Measurements from ENCODE around the gene KRCC1. TPM values are rescaled to one million over a fixed set of nuclear protein-coding genes. Genes with fewer than 3 reads are reported as not detected.
"Not testable (repeated sequence)": the region's sequence is repeated elsewhere in the genome, so short reads cannot be mapped to it uniquely, and the experiment has no call there.

The KRCC1 gene
- total RNA-seq, 2 experiments from 2014 or later: 10.6 to 11.0 TPM

- Mint-ChIP-seq H3K9me3 (no peaks in the 10 kb centered on the region), H3K27ac (no peak overlapping the region), H3K27me3 (no peaks in the 10 kb centered on the region), H3K36me3 (peaks cover 29% of the 10 kb centered on the region), H3K4me1 (ENCODE audit: low read depth) (peaks cover 35% of the 10 kb centered on the region), H3K4me3 (no peak overlapping the region)
- ChIA-PET POLR2A (interaction anchor here (5.0 kb wide), 1 partner anchor 20 kb away, joined by 22 read pairs; the partner anchor contains the start of gene RNU2-63P), CTCF (no interaction called here)
- intact Hi-C loops (cut with micrococcal nuclease): no loop called here
- DNase-seq: no peak
Observed at GRCh38 chr2:88036182-88036581, 19.4 kb downstream of the KRCC1 start.

GRCh38 chr2:88032070-88032702 is 23.4 kb downstream of the KRCC1 start:
- CTCF ChIA-PET: interaction anchor here (0.9 to 1.2 kb wide), 2 partner anchors 22 to 28 kb away, joined by 3 to 4 read pairs; no protein-coding TSS in a partner anchor
- POLR2A ChIA-PET: no interaction called here
- H3K4me3 Mint-ChIP-seq: no peak overlapping the region
- H3K4me1 Mint-ChIP-seq (ENCODE audit: low read depth): peaks cover 15% of the 10 kb centered on the region
- intact Hi-C loops (cut with micrococcal nuclease): no loop called here
- H3K9me3 Mint-ChIP-seq: no peaks in the 10 kb centered on the region
- H3K27ac Mint-ChIP-seq: no peak overlapping the region
- no peak for DNase-seq
- peaks cover 39% of the 10 kb centered on the region for H3K36me3 Mint-ChIP-seq
- no peaks in the 10 kb centered on the region for H3K27me3 Mint-ChIP-seq

- Mint-ChIP-seq H3K36me3 (peaks cover 26% of the 10 kb centered on the region), H3K27me3 (no peaks in the 10 kb centered on the region), H3K27ac (no peak overlapping the region), H3K9me3 (no peaks in the 10 kb centered on the region), H3K4me3 (no peak overlapping the region), H3K4me1 (ENCODE audit: low read depth) (peaks cover 2% of the 10 kb centered on the region)
- ChIA-PET CTCF (no interaction called here), POLR2A (no interaction called here)
- no peak for DNase-seq
- intact Hi-C loops (cut with micrococcal nuclease): no loop called here
Observed at GRCh38 chr2:88028931-88029330, 26.7 kb downstream of the KRCC1 start.

- POLR2A ChIA-PET: no interaction called here
- Mint-ChIP-seq H3K9me3 (no peaks in the 10 kb centered on the region), H3K4me1 (ENCODE audit: low read depth) (peaks cover 2% of the 10 kb centered on the region), H3K27ac (peak overlapping the region; percentile 1), H3K4me3 (no peak overlapping the region), H3K36me3 (peaks cover 20% of the 10 kb centered on the region), H3K27me3 (no peaks in the 10 kb centered on the region)
- intact Hi-C loops (cut with micrococcal nuclease): no loop called here
- CTCF ChIA-PET: no interaction called here
- DNase-seq: no peak
Observed at GRCh38 chr2:88027697-88028389, 27.7 kb downstream of the KRCC1 start.

- intact Hi-C loops (cut with micrococcal nuclease): no loop called here
- H3K36me3 Mint-ChIP-seq: peaks cover 13% of the 10 kb centered on the region
- H3K27ac Mint-ChIP-seq: no peak overlapping the region
- CTCF ChIA-PET: no interaction called here
- POLR2A ChIA-PET: interaction anchor here (1.6 kb wide), 1 partner anchor 8 kb away, joined by 6 read pairs; the partner anchor contains the start of gene RNU2-63P
- H3K9me3 Mint-ChIP-seq: peaks cover 1% of the 10 kb centered on the region
- no peaks in the 10 kb centered on the region for H3K27me3 Mint-ChIP-seq
- peaks cover 2% of the 10 kb centered on the region for H3K4me1 Mint-ChIP-seq (ENCODE audit: low read depth)
- no peak for DNase-seq
- H3K4me3 Mint-ChIP-seq: no peak overlapping the region
Observed at GRCh38 chr2:88024509-88024908, 31.1 kb downstream of the KRCC1 start.

- ChIA-PET POLR2A (no interaction called here), CTCF (no interaction called here)
- Mint-ChIP-seq H3K9me3 (peaks cover 8% of the 10 kb centered on the region), H3K4me3 (no peak overlapping the region), H3K27ac (no peak overlapping the region), H3K36me3 (peaks cover 1% of the 10 kb centered on the region), H3K4me1 (ENCODE audit: low read depth) (peaks cover 3% of the 10 kb centered on the region), H3K27me3 (no peaks in the 10 kb centered on the region)
- DNase-seq: no peak
- intact Hi-C loops (cut with micrococcal nuclease): no loop called here
Observed at GRCh38 chr2:88022669-88022921, 33.0 kb downstream of the KRCC1 start.

- ChIA-PET CTCF (interaction anchor here (1.0 kb wide), 1 partner anchor 139 kb away, joined by 4 read pairs; no protein-coding TSS in a partner anchor), POLR2A (no interaction called here)
- peaks cover 15% of the 10 kb centered on the region for H3K4me1 Mint-ChIP-seq (ENCODE audit: low read depth)
- H3K4me3 Mint-ChIP-seq: no peak overlapping the region
- intact Hi-C loops (cut with micrococcal nuclease): no loop called here
- H3K9me3 Mint-ChIP-seq: peaks cover 8% of the 10 kb centered on the region
- no peaks in the 10 kb centered on the region for H3K27me3 Mint-ChIP-seq
- H3K27ac Mint-ChIP-seq: no peak overlapping the region
- no peak for DNase-seq
- no peaks in the 10 kb centered on the region for H3K36me3 Mint-ChIP-seq
Observed at GRCh38 chr2:88019985-88020384, 35.6 kb downstream of the KRCC1 start.

GRCh38 chr2:88018909-88019308 is 36.7 kb downstream of the KRCC1 start:
- Mint-ChIP-seq H3K4me1 (ENCODE audit: low read depth) (peaks cover 17% of the 10 kb centered on the region), H3K9me3 (peaks cover 8% of the 10 kb centered on the region), H3K4me3 (no peak overlapping the region), H3K36me3 (no peaks in the 10 kb centered on the region), H3K27ac (no peak overlapping the region), H3K27me3 (no peaks in the 10 kb centered on the region)
- ChIA-PET POLR2A (no interaction called here), CTCF (no interaction called here)
- intact Hi-C loops (cut with micrococcal nuclease): no loop called here
- DNase-seq: no peak

GRCh38 chr2:88018077-88018805 is 37.3 kb downstream of the KRCC1 start:
- POLR2A ChIA-PET; H3K4me3 Mint-ChIP-seq; DNase-seq; H3K27me3 Mint-ChIP-seq; H3K9me3 Mint-ChIP-seq; CTCF ChIA-PET; H3K36me3 Mint-ChIP-seq; H3K27ac Mint-ChIP-seq; intact Hi-C loops (cut with micrococcal nuclease): not testable (repeated sequence)
- peaks cover 17% of the 10 kb centered on the region for H3K4me1 Mint-ChIP-seq (ENCODE audit: low read depth)

GRCh38 chr2:88017780-88018038 is 37.9 kb downstream of the KRCC1 start:
- H3K36me3 Mint-ChIP-seq; H3K9me3 Mint-ChIP-seq; DNase-seq; H3K27ac Mint-ChIP-seq; H3K27me3 Mint-ChIP-seq; intact Hi-C loops (cut with micrococcal nuclease); CTCF ChIA-PET: not testable (repeated sequence)
- peak overlapping the region; percentile 88 for H3K4me3 Mint-ChIP-seq
- H3K4me1 Mint-ChIP-seq (ENCODE audit: low read depth): peaks cover 17% of the 10 kb centered on the region
- POLR2A ChIA-PET: interaction anchor here (2.0 to 2.5 kb wide), 4 partner anchors 19 to 42 kb away, joined by 7 to 22 read pairs (median 18); no protein-coding TSS in a partner anchor

- no peaks in the 10 kb centered on the region for H3K36me3 Mint-ChIP-seq
Observed at GRCh38 chr2:88016960-88017779, 38.4 kb downstream of the KRCC1 start.

More at GRCh38 chr2:88016960-88017779, 38.4 kb downstream of the KRCC1 start:
- no peaks in the 10 kb centered on the region for H3K27me3 Mint-ChIP-seq
- intact Hi-C loops (cut with micrococcal nuclease): loop anchor here (1.0 kb wide), 1 partner anchor 38 kb away; the partner anchor contains the start of gene KRCC1
- peaks cover 17% of the 10 kb centered on the region for H3K4me1 Mint-ChIP-seq (ENCODE audit: low read depth)
- ChIA-PET POLR2A (interaction anchor here (0.6 to 2.5 kb wide), 10 partner anchors 8 to 286 kb away, joined by 3 to 22 read pairs (median 6); no protein-coding TSS in a partner anchor), CTCF (interaction anchor here (1.4 kb wide), 1 partner anchor 43 kb away, joined by 9 read pairs; no protein-coding TSS in a partner anchor)
- DNase-seq: no peak
- H3K9me3 Mint-ChIP-seq: peaks cover 8% of the 10 kb centered on the region
- peak overlapping the region; percentile 88 for H3K4me3 Mint-ChIP-seq
- H3K27ac Mint-ChIP-seq: peak overlapping the region; percentile 98

Data from activated CD4-positive, alpha-beta memory T cell treated with anti-CD3 and anti-CD28 coated beads for 36 hours (primary cell).